ENCODE results near the gene WDR1.

- no peak for TF ChIP-seq CSDC2 (CRISPR knock-in tag; IDR thresholded peaks at IDR 0.05)
- no peak for TF ChIP-seq TCF4 (CRISPR knock-in tag; IDR thresholded peaks at IDR 0.05; ENCODE audit: borderline replicate concordance)
- TF ChIP-seq ZFP3 (CRISPR knock-in tag; IDR thresholded peaks at IDR 0.05), result no peak
- TF ChIP-seq PATZ1 (CRISPR knock-in tag; IDR thresholded peaks at IDR 0.05; ENCODE audit: borderline replicate concordance), result no peak
Measured at GRCh38 chr4:10075953-10076391, 40.6 kb downstream of the WDR1 start.
